ENCODE data around the gene TPSB2.

DNA sequence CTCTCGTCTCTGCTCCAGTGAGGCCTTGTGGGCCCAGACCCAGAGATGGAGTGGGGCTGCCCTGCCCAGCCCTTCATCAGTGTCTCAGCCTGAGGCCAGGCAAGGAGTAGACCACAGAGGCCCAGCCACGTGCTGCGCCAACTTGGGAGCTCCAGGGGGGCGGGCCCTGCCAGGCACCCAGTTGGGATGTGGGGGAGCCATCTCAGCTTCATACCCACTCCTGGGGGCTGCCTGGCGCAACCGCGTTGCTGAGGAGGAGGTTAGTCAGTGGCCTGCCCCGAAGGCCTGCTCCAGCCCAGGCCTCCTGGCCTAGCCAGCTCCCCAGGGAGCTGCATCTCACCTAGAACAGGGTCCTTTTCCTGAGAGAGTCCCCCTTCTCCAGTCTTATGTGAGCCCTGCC lies 16.8 kb downstream of the TPSB2 start:
- TF ChIP-seq, protein P1, sequence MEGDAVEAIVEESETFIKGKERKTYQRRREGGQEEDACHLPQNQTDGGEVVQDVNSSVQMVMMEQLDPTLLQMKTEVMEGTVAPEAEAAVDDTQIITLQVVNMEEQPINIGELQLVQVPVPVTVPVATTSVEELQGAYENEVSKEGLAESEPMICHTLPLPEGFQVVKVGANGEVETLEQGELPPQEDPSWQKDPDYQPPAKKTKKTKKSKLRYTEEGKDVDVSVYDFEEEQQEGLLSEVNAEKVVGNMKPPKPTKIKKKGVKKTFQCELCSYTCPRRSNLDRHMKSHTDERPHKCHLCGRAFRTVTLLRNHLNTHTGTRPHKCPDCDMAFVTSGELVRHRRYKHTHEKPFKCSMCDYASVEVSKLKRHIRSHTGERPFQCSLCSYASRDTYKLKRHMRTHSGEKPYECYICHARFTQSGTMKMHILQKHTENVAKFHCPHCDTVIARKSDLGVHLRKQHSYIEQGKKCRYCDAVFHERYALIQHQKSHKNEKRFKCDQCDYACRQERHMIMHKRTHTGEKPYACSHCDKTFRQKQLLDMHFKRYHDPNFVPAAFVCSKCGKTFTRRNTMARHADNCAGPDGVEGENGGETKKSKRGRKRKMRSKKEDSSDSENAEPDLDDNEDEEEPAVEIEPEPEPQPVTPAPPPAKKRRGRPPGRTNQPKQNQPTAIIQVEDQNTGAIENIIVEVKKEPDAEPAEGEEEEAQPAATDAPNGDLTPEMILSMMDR (IDR thresholded peaks at IDR 0.05): no peak
- TF ChIP-seq POLR2A (IDR thresholded peaks at IDR 0.05): no peak
